Tibial artery (tissue), 4 donors: ENCODE data around the gene APOBEC2.

ENCODE experiments used
- DNase-seq, 2 donors: peaks; one replicate each; pipeline ENCODE4 v3.0.0-alpha.2; 2019
- H3K27ac ChIP-seq, 2 donors: fragments of 200-600 bp; sonication (generic) in 1 of 2; 1 replicate in 1 of 2; 2 replicates in 1 of 2; pipeline ENCODE4 v1.5.1; 2018 to 2019; ENCODE audit warnings: mild to moderate bottlenecking in 1 of 2
- H3K27me3 ChIP-seq, 2 donors: fragments of 200-600 bp; sonication (generic) in 1 of 2; one replicate each; pipeline versions ENCODE4 v1.5.1 to v1.6.0; 2016 to 2019
- H3K36me3 ChIP-seq, 3 donors: fragments of 200-600 bp; sonication (generic) in 2 of 3; one replicate each; pipeline ENCODE4 v1.5.1; 2016 to 2019; ENCODE audit warnings: mild to moderate bottlenecking in 2 of 3
- H3K4me1 ChIP-seq, 4 donors: fragments of 200-600 bp; sonication (generic) in 2 of 4; 1 replicate in 3 of 4; 2 replicates in 1 of 4; pipeline ENCODE4 v1.5.1; 2016 to 2019
- H3K4me3 ChIP-seq, 2 donors: fragments of 200-600 bp; sonication (generic) in 1 of 2; 1 replicate in 1 of 2; 2 replicates in 1 of 2; pipeline ENCODE4 v1.5.1; 2018 to 2019; ENCODE audit warnings: mild to moderate bottlenecking in 2 of 2
- H3K9me3 ChIP-seq, 3 donors: fragments of 200-600 bp; sonication (generic) in 1 of 3; one replicate each; pipeline ENCODE4 v1.5.1; 2016 to 2019
- CTCF ChIP-seq, 2 experiments: fragments of 200-600 bp in 1 of 2; fragments of 450-650 bp in 1 of 2; IDR thresholded peaks; one replicate each; pipeline ENCODE4 v1.5.1; 2017 to 2019; ENCODE audit warnings: antibody characterized with exemption in 2 of 2, mild to moderate bottlenecking in 1 of 2, moderate library complexity in 1 of 2
- intact Hi-C: fragments of 100-400 bp; cut with DNase I; formaldehyde crosslinking; loops from one replicate; pipeline ENCODE4 v1.15.0; 2023; ENCODE audit warnings: low total_unique reads

Gene APOBEC2

GRCh38 chr6:41054511-41054910 is 1.5 kb downstream of the APOBEC2 start:
- H3K36me3 ChIP-seq = peaks cover 0 to 24% (median 0%) of the 10 kb centered on the region in 3 donors
- H3K27ac ChIP-seq = no peak overlapping the region
- peaks cover 0 to 3% (median 0%) of the 10 kb centered on the region in 4 donors for H3K4me1 ChIP-seq
- TF ChIP-seq CTCF (IDR thresholded peaks at IDR 0.05) = no peak
- intact Hi-C loops = no loop called here
- H3K9me3 ChIP-seq = no peaks in the 10 kb centered on the region
- no peak for DNase-seq
- H3K27me3 ChIP-seq = no peaks in the 10 kb centered on the region
- H3K4me3 ChIP-seq = no peak overlapping the region

- intact Hi-C loops = no loop called here
- H3K4me1 ChIP-seq = peaks cover 0 to 6% (median 0%) of the 10 kb centered on the region in 4 donors
- no peak overlapping the region for H3K4me3 ChIP-seq
- H3K27me3 ChIP-seq = no peaks in the 10 kb centered on the region
- no peak for TF ChIP-seq CTCF (IDR thresholded peaks at IDR 0.05)
- H3K27ac ChIP-seq = no peak overlapping the region
- H3K36me3 ChIP-seq = peaks cover 0 to 23% (median 0%) of the 10 kb centered on the region in 3 donors
- DNase-seq = no peak
- no peaks in the 10 kb centered on the region for H3K9me3 ChIP-seq
Measured at GRCh38 chr6:41055149-41055548, 2.1 kb downstream of the APOBEC2 start.

GRCh38 chr6:41056768-41057490 is 3.9 kb downstream of the APOBEC2 start:
- peaks cover 0 to 6% (median 0%) of the 10 kb centered on the region in 4 donors for H3K4me1 ChIP-seq
- TF ChIP-seq CTCF (IDR thresholded peaks at IDR 0.05) = no peak
- DNase-seq = no peak

GRCh38 chr6:41058783-41059181 is 5.8 kb downstream of the APOBEC2 start:
- no peaks in the 10 kb centered on the region for H3K27me3 ChIP-seq
- H3K4me1 ChIP-seq = peaks cover 0 to 6% (median 0%) of the 10 kb centered on the region in 4 donors
- H3K9me3 ChIP-seq = no peaks in the 10 kb centered on the region
- no peak overlapping the region for H3K4me3 ChIP-seq
- TF ChIP-seq CTCF (IDR thresholded peaks at IDR 0.05) = no peak
- intact Hi-C loops = no loop called here
- DNase-seq = no peak
- peaks cover 6 to 31% (median 23%) of the 10 kb centered on the region in 3 donors for H3K36me3 ChIP-seq
- no peak overlapping the region for H3K27ac ChIP-seq

More at GRCh38 chr6:41056768-41057490, 3.9 kb downstream of the APOBEC2 start:
- Histone ChIP-seq H3K4me3 (no peak overlapping the region), H3K36me3 (peaks cover 0 to 22% (median 14%) of the 10 kb centered on the region in 3 donors), H3K27ac (no peak overlapping the region), H3K27me3 (no peaks in the 10 kb centered on the region), H3K9me3 (no peaks in the 10 kb centered on the region)
- intact Hi-C loops = no loop called here

- H3K4me1 ChIP-seq = peaks cover 0 to 6% (median 0%) of the 10 kb centered on the region in 4 donors
- H3K27ac ChIP-seq = no peak overlapping the region
- no peak overlapping the region for H3K4me3 ChIP-seq
- intact Hi-C loops = no loop called here
- TF ChIP-seq CTCF (IDR thresholded peaks at IDR 0.05) = no peak
- H3K36me3 ChIP-seq = peaks cover 14 to 39% (median 29%) of the 10 kb centered on the region in 3 donors
- no peak for DNase-seq
- no peaks in the 10 kb centered on the region for H3K27me3 ChIP-seq
- no peaks in the 10 kb centered on the region for H3K9me3 ChIP-seq
Measured at GRCh38 chr6:41059556-41059955, 6.6 kb downstream of the APOBEC2 start.
